Skeletal muscle tissue (tissue), 4 donors: ENCODE measurements around the gene DNAJC5G. TPM values are rescaled to one million over a fixed set of nuclear protein-coding genes. Genes with fewer than 3 reads are reported as not detected.
"Not testable (repeated sequence)": the region's sequence is repeated elsewhere in the genome, so short reads cannot be mapped to it uniquely, and the experiment has no call there.

Experiments used
- H3K27ac ChIP-seq: one replicate; pipeline ENCODE4 v1.7.0; 2013; ENCODE audit warnings: mild to moderate bottlenecking, low read depth, low read length, inconsistent platforms
- H3K27me3 ChIP-seq, 3 donors: one replicate each; pipeline ENCODE4 v1.7.0; 2013; ENCODE audit warnings: low read length in 3 of 3; ENCODE audit not compliant: control insufficient read depth in 3 of 3, insufficient read depth in 3 of 3
- H3K36me3 ChIP-seq, 3 donors: one replicate each; pipeline ENCODE4 v1.7.0; 2013; ENCODE audit warnings: low read length in 3 of 3; ENCODE audit not compliant: control insufficient read depth in 3 of 3, insufficient read depth in 3 of 3
- H3K4me1 ChIP-seq, 3 donors: one replicate each; pipeline ENCODE4 v1.7.0; 2013; ENCODE audit warnings: low read length in 3 of 3, mild to moderate bottlenecking in 3 of 3; ENCODE audit not compliant: control insufficient read depth in 3 of 3, insufficient read depth in 3 of 3
- H3K4me3 ChIP-seq, 3 donors: one replicate each; pipeline ENCODE4 v1.7.0; 2013; ENCODE audit warnings: low read length in 3 of 3
- H3K9ac ChIP-seq, 3 donors: one replicate each; pipeline ENCODE4 v1.7.0; 2013; ENCODE audit warnings: low read length in 3 of 3, mild to moderate bottlenecking in 3 of 3, moderate library complexity in 2 of 3, low read depth in 1 of 3
- H3K9me3 ChIP-seq, 3 donors: one replicate each; pipeline ENCODE4 v1.7.0; 2013; ENCODE audit warnings: low read length in 3 of 3; ENCODE audit not compliant: control insufficient read depth in 3 of 3
- total RNA-seq: library from RNA; depleted of rRNA; stranded (reverse); fragments of >200 nt; gene quantifications from one replicate; pipeline ENCODE4 v1.2.3, GENCODE V29; 2014
- donor health status: Osteomylitis.

Gene DNAJC5G
- total RNA-seq, 1 donor from 2014 or later: under 0.01 TPM

DNA sequence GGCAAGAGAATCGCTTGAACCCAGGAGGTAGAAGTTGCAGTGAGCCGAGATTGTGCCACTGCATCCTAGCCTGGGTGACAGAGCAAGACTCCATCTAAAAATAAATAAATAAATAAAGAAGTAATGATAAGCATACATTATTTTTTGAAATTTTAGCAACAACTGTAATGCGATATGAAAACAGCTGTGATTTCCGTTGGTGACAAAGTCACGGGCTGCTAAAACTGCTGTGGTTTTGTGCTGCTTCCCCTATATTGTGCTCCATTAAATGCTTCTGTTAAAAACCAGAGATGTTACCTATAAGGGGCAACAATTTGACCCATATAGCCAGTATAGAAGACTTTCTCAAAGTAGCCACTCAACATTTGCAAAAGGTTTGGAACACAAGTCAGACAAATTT, 15.3 kb downstream of the DNAJC5G start:
- Histone ChIP-seq H3K9ac (peak overlapping the region in 2 of 3 donors; percentile 57 to 64), H3K9me3 (no peaks in the 10 kb centered on the region), H3K4me1 (peaks cover 55 to 86% (median 67%) of the 10 kb centered on the region in 3 donors), H3K27ac (no peak overlapping the region), H3K36me3 (peaks cover 5 to 10% (median 9%) of the 10 kb centered on the region in 3 donors), H3K4me3 (peak overlapping the region in 2 of 3 donors; percentile 11 to 49), H3K27me3 (no peaks in the 10 kb centered on the region)

GRCh38 chr2:27291865-27292264, 16.6 kb downstream of the DNAJC5G start:
- Histone ChIP-seq H3K36me3 (peaks cover 8 to 17% (median 10%) of the 10 kb centered on the region in 3 donors), H3K4me3 (peak overlapping the region; percentile 16 to 53 (median 35)), H3K4me1 (peaks cover 48 to 94% (median 73%) of the 10 kb centered on the region in 3 donors), H3K27me3 (no peaks in the 10 kb centered on the region), H3K27ac (no peak overlapping the region), H3K9me3 (no peaks in the 10 kb centered on the region), H3K9ac (peak overlapping the region in 2 of 3 donors; percentile 5 to 57)

DNA sequence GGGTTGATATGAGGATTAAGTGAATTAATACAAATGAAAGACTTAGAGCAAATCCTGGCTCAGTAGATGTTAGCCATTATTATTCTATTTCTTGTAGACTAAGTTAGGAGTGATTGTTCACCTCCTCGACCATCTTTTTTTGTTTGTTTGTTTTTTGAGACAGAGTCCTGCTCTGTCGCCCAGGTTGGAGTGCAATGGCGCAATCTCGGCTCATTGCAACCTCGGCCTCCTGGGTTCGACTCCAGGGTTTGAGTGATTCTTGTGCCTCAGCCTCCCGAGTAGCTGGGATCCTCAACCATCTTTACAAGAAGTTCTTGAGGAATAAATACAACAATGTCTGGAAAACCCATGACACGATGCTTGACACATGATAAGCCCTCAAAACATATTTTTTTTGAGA, 19.7 kb downstream of the DNAJC5G start:
- Histone ChIP-seq H3K36me3 (peaks cover 12 to 26% (median 25%) of the 10 kb centered on the region in 3 donors), H3K9ac (no peak overlapping the region), H3K4me3 (peak overlapping the region in 1 of 3 donors; percentile 31), H3K27ac (no peak overlapping the region), H3K27me3 (no peaks in the 10 kb centered on the region), H3K9me3 (no peaks in the 10 kb centered on the region), H3K4me1 (peaks cover 41 to 86% (median 74%) of the 10 kb centered on the region in 3 donors)

- H3K27me3 ChIP-seq: no peaks in the 10 kb centered on the region
- H3K36me3 ChIP-seq: peaks cover 14 to 31% (median 31%) of the 10 kb centered on the region in 3 donors
- peaks cover 35 to 72% (median 63%) of the 10 kb centered on the region in 3 donors for H3K4me1 ChIP-seq
- H3K9me3 ChIP-seq: no peaks in the 10 kb centered on the region
- H3K27ac ChIP-seq: no peak overlapping the region
- H3K9ac ChIP-seq: no peak overlapping the region
- peak overlapping the region in 1 of 3 donors; percentile 14 for H3K4me3 ChIP-seq
These were observed 21.2 kb downstream of the DNAJC5G start for GRCh38 chr2:27296481-27296880.

GRCh38 chr2:27297195-27297594, 22.0 kb downstream of the DNAJC5G start:
- H3K9me3 ChIP-seq: no peaks in the 10 kb centered on the region
- H3K4me1 ChIP-seq: peaks cover 29 to 65% (median 56%) of the 10 kb centered on the region in 3 donors
- H3K27me3 ChIP-seq: no peaks in the 10 kb centered on the region
- no peak overlapping the region for H3K27ac ChIP-seq
- H3K9ac ChIP-seq: peak overlapping the region in 2 of 3 donors; percentile 1 to 13
- peaks cover 14 to 32% (median 31%) of the 10 kb centered on the region in 3 donors for H3K36me3 ChIP-seq
- no peak overlapping the region for H3K4me3 ChIP-seq

GRCh38 chr2:27298391-27299080, 23.3 kb downstream of the DNAJC5G start:
- no peak overlapping the region for H3K27ac ChIP-seq
- peak overlapping the region in 2 of 3 donors; percentile 14 to 33 for H3K9ac ChIP-seq
- peaks cover 18 to 32% (median 31%) of the 10 kb centered on the region in 3 donors for H3K36me3 ChIP-seq
- H3K9me3 ChIP-seq: no peaks in the 10 kb centered on the region
- no peaks in the 10 kb centered on the region for H3K27me3 ChIP-seq
- peaks cover 27 to 60% (median 48%) of the 10 kb centered on the region in 3 donors for H3K4me1 ChIP-seq
- no peak overlapping the region for H3K4me3 ChIP-seq

- H3K27ac ChIP-seq: not testable (repeated sequence)
- H3K4me1 ChIP-seq: peaks cover 15 to 45% (median 37%) of the 10 kb centered on the region in 3 donors
These were observed 25.4 kb downstream of the DNAJC5G start for GRCh38 chr2:27300606-27301005.

DNA sequence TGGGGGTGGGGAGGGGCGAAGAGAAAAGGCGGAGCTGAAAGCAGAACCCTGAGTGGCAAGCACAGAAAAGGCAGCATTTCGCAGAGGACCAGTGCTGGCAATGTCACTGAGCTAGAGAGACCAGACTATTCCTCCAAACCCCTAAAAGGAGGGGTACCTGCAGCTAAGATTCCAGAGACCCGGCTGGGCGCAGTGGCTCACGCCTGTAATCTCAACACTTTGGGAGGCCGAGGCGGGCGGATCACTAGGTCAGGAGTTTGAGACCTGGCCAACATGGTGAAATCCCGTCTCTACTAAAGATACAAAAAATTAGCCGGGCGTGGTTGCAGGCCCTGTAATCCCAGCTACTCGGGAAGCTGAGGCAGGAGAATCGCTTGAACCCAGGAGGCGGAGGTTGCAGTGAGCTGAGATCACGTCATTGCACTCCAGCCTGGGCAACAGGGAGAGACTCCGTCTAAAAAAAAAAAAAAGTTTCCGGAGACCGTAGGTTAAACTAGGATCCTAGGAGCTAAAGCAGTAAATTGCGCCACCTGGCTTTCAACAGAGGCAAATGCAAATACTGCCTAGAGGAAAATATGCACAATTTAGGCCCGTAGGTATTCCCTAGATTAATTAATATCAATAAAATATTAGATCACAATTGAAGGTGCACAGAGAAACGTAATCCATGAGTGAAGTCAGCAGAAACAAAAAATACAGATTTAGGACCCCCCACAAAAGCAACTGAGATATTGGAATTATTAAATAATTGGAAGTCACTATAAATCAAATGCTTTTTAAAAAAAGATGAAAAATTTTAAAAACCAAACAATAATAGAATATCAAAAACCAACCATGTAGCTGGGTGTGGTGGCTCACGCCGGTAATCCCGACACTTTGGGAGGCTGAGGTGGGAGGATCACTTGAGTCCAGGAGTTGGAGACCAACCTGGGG, 28.1 kb downstream of the DNAJC5G start:
- Histone ChIP-seq H3K4me3 (no peak overlapping the region), H3K4me1 (peaks cover 10 to 37% (median 30%) of the 10 kb centered on the region in 3 donors), H3K27me3 (peaks cover under 1 to 26% (median 14%) of the 10 kb centered on the region in 3 donors), H3K9ac (no peak overlapping the region), H3K27ac (peak overlapping the region; percentile 8), H3K36me3 (peaks cover 35 to 55% (median 43%) of the 10 kb centered on the region in 3 donors), H3K9me3 (no peaks in the 10 kb centered on the region)

More at GRCh38 chr2:27300606-27301005, 25.4 kb downstream of the DNAJC5G start:
- H3K4me3 ChIP-seq, H3K9ac ChIP-seq, H3K9me3 ChIP-seq, H3K27me3 ChIP-seq: not testable (repeated sequence)
- H3K36me3 ChIP-seq: peaks cover 28 to 45% (median 43%) of the 10 kb centered on the region in 3 donors

GRCh38 chr2:27304488-27305240, 29.4 kb downstream of the DNAJC5G start:
- Histone ChIP-seq H3K27ac (no peak overlapping the region), H3K9ac (no peak overlapping the region), H3K36me3 (peaks cover 35 to 48% (median 42%) of the 10 kb centered on the region in 3 donors), H3K4me3 (no peak overlapping the region), H3K4me1 (peaks cover 8 to 33% (median 30%) of the 10 kb centered on the region in 3 donors), H3K9me3 (no peaks in the 10 kb centered on the region), H3K27me3 (peaks cover 4 to 29% (median 14%) of the 10 kb centered on the region in 3 donors)
